GM21390 (cell line): ENCODE measurements around the gene SUSD6.

Source experiments
- ATAC-seq: cut with Tn5 transposase; IDR thresholded peaks from one replicate; pipeline ENCODE4 v1.9.1; 2021; ENCODE audit not compliant: unreplicated experiment

The SUSD6 gene

DNA sequence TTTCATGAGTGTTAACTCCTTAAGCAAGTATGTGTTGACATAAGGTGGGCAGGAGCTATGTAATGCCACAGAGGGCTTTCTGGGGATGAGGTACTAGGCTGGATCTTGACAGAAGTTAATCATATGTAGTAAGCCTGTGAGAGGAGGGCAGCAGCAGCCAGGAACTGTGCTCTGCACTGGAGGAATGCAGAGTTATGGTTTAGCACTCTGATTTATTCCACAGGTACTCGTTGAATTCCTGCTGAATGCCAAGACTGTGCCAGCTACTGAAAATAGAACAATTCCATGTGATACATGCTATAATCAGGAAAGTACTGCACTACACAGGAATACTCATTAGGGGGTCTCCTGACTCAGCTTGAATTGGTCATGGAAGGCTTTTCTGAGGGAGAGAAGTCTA, 58.7 kb downstream of the SUSD6 start:
- ATAC-seq = no peak

DNA sequence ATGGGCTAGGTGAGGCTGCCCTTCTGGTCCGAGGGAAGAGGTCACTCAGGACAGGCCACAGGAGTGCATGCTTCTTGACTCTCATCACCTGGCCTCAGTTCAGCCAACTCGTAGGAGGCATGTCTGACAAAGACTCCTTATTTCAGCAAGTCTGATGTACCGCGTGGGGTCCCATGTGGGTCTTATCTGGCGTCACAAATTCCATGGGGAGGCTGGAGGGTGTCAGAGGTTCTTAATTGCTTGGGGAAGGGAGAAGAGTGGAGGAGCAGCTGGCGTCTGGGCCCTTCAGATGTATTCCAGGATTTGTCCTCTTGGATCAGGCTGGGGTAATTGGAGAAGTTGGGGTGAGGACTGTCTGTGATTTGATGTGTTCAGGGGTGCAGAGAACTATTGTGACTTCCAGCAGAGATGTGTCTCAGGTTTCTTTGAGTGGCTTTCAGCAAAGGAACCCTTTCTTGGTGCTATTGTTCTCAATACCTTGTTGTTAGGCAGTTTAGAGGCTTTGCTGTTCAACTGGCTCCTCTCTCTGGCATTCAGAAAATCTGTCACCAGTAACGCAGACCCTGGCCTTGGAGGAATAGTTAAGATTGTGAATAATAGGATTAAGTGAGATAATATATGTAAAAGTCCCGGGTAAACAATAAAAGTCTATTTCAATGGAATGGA, 60.1 kb downstream of the SUSD6 start:
- ATAC-seq = no peak

DNA sequence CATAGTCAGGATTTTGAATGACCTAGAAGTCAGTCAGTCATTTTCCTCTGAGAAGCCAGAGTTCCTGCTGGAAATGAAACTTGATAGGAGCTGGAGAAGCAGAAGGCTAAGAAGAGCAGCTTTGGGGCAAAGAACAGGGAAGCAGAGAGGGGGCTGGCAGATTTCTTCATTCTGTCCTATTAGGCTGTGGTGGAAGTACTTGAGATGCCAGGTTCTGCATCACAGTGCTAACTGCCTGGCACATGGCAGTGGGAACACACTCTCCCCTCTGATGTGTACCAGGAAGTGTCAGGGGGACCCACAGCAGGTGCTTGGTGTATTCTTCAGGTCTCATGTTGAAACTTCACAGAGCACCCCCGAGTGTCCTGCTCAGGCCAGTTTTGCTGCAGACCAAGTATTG, 61.0 kb downstream of the SUSD6 start:
- ATAC-seq = no peak

DNA sequence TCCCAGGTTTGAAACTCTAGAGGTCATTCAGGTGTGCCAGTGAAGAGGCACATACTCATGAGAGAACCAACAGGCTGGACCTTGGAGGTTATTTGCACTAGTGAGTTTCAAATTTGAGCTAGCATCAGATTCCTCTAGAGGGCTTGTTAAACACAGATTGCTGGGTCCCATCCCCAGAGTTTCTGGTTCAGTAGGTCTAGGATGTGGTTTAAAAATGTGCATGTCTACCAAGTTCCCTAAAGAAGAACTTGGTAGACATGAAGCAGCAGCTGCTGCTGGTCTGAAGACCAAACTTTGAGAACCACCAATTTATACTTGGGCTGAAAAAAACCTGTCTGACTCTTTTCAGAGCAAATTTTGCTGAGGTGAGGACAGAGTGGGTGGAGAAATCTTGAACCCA, 61.7 kb downstream of the SUSD6 start:
- ATAC-seq = peak; percentile 38

DNA sequence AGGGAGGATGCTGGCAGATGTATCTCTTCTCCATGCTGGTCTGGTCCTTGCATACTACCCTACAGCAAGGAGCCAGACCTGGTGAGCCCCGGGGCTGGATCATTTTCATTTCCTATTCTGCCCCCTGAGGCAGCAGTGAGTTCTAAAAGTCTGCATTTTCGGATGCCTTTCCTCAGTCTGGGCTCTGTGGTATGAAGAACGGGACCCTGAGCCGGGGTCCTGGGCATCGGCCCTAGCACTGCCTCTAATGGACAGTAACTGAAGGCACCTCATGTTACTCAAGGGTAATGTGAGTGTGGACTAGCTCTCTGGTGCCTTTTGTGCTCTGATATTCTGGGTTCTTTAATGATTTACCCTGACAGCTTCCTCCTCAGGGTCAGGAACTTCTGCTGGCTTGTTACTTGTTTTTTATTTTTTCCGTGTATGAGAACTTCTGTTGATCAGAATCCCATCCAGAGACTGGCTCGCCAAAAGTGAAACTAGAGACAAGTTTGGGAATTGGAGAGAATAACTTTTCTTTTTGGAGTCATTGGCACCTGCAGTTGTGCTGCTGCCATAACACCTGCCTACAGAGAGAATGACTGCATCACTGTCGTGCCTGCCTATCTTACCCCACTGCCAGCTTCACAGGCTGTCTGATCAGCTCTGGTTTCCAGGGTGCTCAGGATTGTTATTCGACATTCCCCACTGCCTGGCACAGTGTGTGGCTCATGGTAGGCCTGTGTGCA, 62.3 kb downstream of the SUSD6 start:
- peak; percentile 21 for ATAC-seq

DNA sequence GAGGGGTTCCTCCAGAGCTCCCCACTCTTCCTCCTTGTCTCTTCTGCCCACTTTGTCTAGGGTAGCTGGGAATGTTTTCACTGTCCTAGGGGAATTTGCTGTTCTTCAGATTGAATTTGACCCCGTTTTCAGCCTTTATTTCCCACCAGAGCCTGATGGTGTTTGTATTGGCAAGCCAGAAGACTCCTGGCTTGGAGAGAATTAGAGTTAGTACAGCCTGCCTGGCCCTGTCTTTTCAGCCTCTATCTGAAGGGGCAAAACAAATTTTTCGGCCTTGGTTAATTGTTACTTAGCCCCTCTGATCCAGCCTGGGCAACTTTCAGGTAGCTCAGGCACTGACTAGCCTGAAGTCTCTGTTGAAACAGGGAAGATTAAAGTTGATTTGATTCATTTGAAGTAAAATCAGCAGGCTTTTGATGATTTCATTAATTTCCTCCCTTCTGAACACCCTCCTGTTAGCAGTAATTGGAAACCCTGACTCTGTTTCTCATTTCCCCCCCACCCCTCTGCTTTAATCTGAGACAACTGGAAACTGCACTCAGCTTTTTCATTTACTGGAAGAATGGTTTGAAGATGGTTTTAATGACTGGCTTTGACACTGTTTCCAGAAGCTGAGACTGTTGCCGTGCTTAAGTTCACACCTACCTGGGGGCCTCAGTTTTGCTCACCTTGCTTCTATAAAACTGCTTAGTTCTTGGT, 63.3 kb downstream of the SUSD6 start:
- no peak for ATAC-seq

DNA sequence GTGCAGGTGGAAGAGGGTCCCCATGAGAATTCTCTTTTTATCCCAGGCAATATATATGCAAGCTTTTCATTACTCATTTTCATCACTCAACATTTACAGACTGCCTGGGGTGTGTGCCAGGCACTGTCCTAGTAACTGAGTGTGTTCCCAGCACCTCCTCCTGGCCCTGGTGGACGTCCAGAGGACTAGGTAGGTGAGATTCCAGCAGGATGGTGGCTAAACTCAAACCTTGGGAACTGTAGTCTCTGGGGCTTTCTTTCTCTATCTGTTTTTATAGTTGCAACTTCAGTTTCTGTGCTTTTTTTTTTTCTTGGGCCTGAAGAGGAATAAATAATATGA, 63.8 kb downstream of the SUSD6 start:
- ATAC-seq = no peak

DNA sequence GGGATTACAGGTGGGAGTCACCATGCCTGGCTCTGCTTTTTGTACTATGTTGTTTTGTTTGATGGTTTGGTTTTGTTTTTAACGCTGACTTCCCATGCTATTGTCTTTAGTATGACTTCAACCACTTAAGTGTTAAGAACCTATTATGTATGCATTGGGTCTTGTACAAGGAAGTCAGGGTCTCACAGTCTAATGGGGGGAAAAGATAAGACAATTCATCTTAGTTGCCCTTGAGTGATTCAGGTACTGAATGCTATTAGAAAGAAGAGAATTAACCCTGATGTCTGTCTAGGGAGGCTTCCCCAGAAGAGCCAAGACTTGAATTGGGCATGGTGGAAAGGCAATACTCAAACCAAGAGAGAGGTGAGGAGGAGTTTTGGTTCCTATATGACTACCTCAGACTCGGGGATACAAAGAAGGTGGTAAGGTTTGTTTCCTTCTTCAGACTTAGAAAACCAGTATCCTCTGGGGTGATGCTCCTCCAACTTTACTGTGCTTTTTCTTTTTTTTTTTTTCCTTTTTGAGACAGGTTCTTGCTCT, 64.6 kb downstream of the SUSD6 start:
- peak; percentile 80 for ATAC-seq

DNA sequence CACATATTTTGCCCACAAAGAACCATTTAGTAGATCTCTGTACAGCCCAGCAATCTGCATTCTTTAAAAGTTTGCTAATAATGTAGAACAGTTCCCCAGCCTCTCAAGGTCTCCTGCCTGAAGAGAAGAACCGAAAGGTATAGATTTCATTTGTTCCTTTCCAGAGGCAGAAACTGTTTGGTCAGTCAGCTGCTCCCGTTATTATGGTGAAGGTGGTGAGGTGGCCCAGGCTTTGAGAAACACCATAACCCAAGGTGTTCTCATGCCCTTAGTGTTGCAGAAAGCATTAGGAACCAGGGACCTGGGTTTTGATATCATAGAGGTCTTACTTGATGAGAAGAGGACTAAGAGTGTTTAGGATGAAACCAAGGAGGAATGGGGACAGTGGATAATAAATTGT, 65.3 kb downstream of the SUSD6 start:
- no peak for ATAC-seq

DNA sequence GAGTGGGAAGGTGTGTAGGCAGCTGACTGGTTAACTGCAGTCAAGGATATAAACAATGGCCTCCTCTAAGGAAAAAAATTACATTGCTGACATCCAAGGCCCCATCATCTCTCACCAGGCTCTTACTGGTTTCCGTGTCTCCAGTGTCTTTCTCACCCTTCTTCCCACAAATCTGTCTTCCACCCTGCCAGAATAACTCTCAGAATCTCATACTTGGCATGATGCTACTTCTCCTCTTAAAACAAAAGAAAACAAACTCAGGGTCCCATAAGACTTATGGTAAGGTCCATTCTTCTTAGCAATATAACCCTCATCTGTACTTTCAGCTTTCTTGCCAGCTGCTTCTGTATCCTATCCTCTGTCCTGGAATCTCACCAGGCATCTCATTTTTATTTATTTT, 68.9 kb downstream of the SUSD6 start:
- no peak for ATAC-seq

DNA sequence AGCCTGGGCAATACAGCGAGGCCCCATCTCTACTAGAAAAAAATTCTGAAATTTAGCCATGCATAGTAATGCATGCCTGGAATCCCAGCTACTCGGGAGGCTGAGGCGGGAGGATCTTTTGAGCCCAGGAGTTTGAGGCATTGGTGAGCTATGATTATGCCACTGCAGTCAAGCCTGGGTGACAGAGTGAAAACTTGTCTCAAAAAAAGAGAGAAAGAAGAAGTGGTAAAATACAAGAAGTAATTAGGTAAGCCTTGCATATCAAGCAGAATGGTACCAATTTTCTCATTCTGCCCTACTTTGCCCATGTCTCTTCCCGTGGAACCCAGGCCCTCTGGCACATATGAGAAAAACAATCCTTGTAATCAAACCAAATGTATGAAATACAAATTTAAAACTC, 70.7 kb downstream of the SUSD6 start:
- ATAC-seq = no peak

DNA sequence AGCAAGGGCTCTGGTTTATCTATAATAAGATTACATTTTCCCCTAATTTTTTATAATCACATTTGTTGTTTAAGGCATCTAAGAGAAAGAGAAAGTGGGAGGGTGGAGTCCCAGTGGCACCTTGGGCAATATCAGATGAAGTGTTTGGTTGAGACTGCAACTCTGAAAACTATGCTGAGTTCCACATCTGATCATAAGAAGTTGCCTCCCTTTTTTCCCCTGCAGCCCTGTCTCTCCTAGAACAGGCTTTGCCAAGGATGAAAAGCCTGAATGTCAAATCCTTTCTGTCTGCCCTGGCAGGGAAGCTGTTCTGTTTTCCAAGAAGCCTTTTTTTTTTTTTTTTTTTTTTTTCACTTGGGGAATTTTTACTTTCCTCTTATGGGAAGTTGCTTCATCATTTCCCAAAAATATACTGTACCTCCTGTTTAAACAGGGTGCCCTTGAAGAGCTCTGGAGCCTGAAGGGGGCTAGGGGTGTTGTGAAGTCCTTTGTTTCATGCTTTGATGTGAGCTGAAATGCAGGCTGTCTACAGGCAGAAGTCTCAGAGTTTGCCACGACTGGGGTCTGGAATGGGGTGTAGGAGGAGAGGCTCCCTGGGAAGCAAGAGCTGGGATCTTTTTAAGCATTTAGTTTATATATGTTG, 71.3 kb downstream of the SUSD6 start:
- no peak for ATAC-seq

DNA sequence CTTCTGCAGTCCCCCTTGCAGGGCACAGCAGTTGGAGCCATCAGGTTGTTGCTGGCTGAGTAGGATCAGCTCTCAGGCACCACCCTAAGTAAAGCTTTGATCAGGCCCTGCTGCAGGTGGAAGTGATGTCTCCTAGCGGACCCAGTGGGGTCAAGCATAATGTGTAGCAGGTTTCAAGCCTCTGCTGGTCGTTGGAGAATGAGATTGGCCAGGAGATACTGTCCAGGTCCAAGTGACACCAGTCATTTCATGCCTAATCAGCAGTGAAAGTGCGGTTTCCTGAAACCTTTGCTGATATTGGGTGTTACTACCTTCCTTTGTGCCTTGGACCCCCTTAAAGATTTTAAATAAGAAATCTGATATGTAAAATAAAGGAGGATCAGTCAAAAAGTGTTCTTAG, 72.6 kb downstream of the SUSD6 start:
- no peak for ATAC-seq

DNA sequence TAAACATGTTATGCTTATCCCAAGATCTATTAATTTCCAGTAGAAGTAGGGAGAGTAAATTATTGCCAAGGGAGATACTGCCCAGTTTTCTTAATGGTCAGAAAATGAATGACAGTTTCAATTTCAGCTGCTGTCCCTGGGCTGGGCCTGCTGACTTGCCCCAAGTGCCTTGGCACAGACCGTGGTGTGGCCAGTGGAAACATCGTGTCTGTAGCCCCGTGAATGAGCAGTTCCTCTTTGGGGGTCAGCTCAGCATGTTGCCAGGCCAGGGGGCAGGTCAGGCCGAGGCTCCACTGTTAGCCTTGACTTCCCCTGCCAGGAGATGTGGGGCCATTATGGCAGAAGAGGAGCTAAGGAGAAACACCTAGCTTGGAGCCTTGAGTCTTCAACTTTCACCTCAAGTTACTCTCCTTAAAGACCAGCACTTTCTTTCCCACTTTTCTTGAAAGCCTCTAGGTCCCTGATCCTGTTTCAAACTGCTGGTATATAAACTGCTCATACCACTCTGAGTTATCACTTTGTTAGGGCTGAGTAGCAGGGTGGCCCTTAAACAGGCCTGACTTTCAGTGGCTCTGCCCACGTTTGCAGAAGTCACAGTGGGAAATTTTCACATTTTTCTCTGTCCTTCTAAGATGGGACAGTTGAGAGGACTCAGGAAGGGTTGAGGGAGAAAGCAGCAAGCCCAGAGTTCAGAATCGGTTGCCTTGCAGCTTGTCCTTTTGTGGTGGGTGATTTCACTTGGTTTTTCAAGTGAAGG, 73.2 kb downstream of the SUSD6 start:
- no peak for ATAC-seq

DNA sequence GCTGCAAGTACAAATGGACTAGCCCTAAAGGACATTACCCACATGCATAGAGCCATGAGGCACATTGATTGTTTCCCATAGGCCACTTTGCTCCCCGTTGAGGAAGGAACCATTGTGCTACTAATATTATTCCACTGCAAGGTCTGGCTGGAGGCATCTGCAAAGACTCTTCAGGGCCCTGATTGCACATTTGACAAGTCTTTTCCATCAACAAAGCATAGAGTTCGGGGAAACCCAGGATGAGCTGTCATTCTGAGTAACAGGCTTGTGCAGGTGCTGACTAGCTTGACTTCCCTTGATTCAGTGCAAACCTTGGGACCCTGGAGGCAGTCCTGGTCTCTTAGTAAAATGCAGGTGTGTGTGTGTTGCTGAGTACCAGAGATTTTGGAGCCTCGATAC, 73.8 kb downstream of the SUSD6 start:
- no peak for ATAC-seq

DNA sequence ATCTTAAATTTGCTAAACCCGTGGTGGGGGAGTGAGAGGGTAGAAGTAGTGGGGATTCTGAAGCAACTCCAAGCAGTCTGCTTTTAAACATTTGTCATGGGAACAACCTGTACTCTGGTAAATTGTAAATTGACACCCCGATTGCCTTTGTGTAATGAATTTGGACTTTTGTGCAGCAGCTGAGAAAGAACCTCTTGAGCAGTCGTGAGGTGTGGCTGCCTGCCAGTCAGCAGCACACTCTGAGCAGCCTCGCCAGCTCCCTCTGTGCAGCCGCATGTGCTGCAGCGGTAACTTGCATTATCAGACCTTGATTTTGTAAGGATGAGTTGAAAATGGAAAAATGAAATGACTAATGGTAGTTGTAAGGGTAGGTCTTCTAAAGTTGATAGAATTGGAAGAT, 74.3 kb downstream of the SUSD6 start:
- no peak for ATAC-seq

DNA sequence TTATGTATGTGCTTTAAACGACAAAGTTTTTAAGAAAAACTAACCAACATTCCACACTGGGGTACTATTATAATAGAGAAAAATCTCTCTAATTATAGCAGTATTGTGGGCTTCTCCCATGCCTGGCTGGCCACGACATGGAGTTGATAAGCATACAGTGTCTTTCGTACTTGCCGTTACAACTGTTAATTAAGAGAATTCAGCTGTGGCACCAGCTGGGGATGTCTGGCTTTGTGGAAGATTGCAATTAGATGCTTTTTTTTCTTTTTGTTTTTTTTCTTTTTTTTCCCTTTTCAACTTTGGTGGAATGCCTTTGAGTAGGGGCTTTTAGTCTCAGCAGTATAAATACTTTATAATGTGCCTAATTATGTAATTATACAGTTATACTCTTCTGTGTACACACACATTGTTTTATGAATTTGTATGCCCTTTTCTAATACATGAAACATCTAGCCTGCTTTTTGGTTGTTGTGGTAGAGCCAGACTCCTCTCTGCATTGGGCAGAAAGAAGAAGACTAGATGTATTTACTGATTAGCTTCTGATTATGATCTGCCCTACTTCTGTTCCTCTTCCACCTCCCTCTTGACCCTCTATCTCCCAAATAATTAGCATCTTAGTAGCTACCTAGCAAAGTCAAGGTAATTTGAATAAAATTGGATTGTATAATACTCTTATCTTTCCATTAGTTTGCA, 76.4 kb downstream of the SUSD6 start:
- ATAC-seq = no peak

DNA sequence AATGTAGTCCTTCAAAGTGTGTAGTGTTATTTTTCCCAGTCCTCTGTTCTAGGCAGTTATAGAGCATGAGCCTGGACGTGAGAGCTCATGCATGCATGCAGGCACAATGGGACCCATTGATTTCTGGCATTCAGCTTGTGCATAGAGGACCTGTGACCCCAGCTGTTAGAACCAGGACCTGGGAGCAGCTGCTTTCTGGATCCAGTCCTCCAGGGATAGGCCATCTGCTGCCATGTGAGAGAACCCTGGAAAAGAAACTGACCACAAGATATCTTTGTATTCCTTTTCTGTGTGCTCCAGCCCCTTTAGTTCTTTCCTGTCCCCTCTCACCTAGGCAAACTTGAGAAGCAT, 76.9 kb downstream of the SUSD6 start:
- no peak for ATAC-seq

DNA sequence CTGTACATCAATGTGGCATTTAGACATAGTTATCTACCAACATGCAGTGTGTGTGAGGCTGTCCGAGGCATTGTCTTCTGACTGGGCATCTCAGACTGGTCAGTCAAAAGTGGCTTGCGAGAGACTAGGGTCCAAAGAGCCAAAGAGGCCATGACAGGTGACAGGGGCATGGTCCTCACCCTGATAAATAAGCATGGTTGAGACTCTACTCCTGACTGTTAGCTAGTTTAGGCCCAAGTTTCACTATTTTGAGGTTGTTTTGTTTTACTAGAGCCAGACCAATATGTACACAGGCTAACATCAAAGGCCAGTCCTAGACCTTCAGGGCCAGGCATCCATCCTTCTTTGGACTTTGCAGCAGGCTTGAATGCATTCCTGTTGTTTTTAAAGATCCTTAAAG, 78.6 kb downstream of the SUSD6 start:
- no peak for ATAC-seq

DNA sequence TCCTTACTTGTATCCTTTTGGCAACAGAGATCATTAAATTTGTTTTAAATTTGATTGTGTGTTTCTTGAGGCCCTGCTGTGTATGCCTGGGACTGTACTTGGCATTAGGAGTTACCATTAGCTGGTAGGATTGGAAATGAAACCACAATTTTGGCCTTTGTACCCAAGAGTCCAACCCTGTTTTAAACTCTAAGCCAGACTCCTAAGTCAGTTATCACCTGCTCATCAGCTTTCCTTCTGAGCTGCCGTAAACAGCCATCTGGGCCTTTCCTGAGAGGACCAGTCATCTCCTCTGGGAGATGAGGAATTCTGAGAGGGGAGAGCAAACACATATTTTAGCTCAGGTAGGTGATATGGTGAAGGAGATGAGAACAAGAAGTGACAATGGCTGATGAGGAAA, 81.2 kb downstream of the SUSD6 start:
- ATAC-seq = no peak
